Heart right ventricle (tissue), 16 donors: ENCODE results near the gene PACS1. TPM values are rescaled to one million over a fixed set of nuclear protein-coding genes. Genes with fewer than 3 reads are reported as not detected.

Experiments used
- ATAC-seq, 8 donors: fragments of 200-7000 bp; cut with Tn5 transposase; one replicate each; pipeline ENCODE4 v1.9.1; 2020; ENCODE audit warnings: mild to moderate bottlenecking in 8 of 8, moderate library complexity in 8 of 8, moderate number of reproducible peaks in 1 of 8
- DNase-seq, 2 donors: peaks; one replicate each; pipeline ENCODE4 v3.0.0-alpha.2; 2020
- H3K27ac ChIP-seq, 10 donors: fragments of 200-600 bp; sonication (generic) in 2 of 10; one replicate each; pipeline versions ENCODE4 v1.5.0 to v1.8.0; 2020 to 2022; ENCODE audit warnings: mild to moderate bottlenecking in 3 of 10
- H3K27me3 ChIP-seq, 7 donors: fragments of 200-600 bp; one replicate each; pipeline ENCODE4 v1.8.0; 2021 to 2022; ENCODE audit warnings: mild to moderate bottlenecking in 2 of 7
- H3K36me3 ChIP-seq, 9 donors: fragments of 200-600 bp; sonication (generic) in 1 of 9; one replicate each; pipeline versions ENCODE4 v1.5.0 to v1.8.0; 2020 to 2022; ENCODE audit warnings: mild to moderate bottlenecking in 2 of 9
- H3K4me1 ChIP-seq, 9 donors: fragments of 200-600 bp; sonication (generic) in 1 of 9; one replicate each; pipeline versions ENCODE4 v1.5.0 to v1.8.0; 2020 to 2022; ENCODE audit warnings: mild to moderate bottlenecking in 4 of 9
- H3K4me3 ChIP-seq, 10 donors: fragments of 200-600 bp; sonication (generic) in 2 of 10; one replicate each; pipeline versions ENCODE4 v1.5.0 to v1.8.0; 2020 to 2022; ENCODE audit warnings: mild to moderate bottlenecking in 7 of 10, moderate library complexity in 2 of 10
- H3K9me3 ChIP-seq, 11 donors: fragments of 200-600 bp in 10 of 11; sonication (generic) in 2 of 11; one replicate each; pipeline versions ENCODE4 v1.5.0 to v1.8.0; 2013 to 2022; ENCODE audit warnings: mild to moderate bottlenecking in 2 of 11, control low read depth in 1 of 11, moderate library complexity in 1 of 11
- CTCF ChIP-seq, 9 donors: fragments of 200-600 bp; sonication (generic) in 2 of 9; IDR thresholded peaks; one replicate each; pipeline versions ENCODE4 v1.5.0 to v1.8.0; 2021 to 2022; ENCODE audit warnings: antibody characterized with exemption in 9 of 9, mild to moderate bottlenecking in 5 of 9, moderate library complexity in 1 of 9
- WGBS, 2 donors: extraction: QIAGEN DNeasy Blood & Tissue Kit; methylation state at CpG; one replicate each; pipeline ENCODE4 v1.1.7; 2013; ENCODE audit warnings: inconsistent platforms in 1 of 2; 5-methylcytosine and 5-hydroxymethylcytosine counted together
- intact Hi-C, 10 donors: fragments of 100-400 bp; cut with DNase I; formaldehyde crosslinking; loops; one replicate each; pipeline versions ENCODE4 v1.11.1 to v1.14.2; 2022
- polyA plus RNA-seq, 2 donors: library from polyadenylated mRNA; stranded (reverse); fragments of 200-250 nt; gene quantifications; one replicate each; pipeline ENCODE4 v1.2.3, GENCODE V29; 2013
- total RNA-seq, 10 donors: library from RNA; stranded (reverse); fragmentation: NEBNext Ultra II Directional in 3 of 10; extraction: Animal tissue kit (Norgen Biotek cat#: 25700) in 3 of 10; gene quantifications; one replicate each; pipeline versions ENCODE4 v1.2.1 to v1.2.4, GENCODE V29; 2021 to 2023
- donor health status: Arrhythmogenic right ventricular cardiomyopathy.
- donor health status: ischemic (EF 13 %, LVEDD 7.1; RV severe dilation, severe dysfunction).
- donor health status: healthy with polysubstance abuse.
- donor health status: DM: no; HTN: yes; CAD: no.
- donor health status: DM: no; HTN: no; CAD: no.
- donor health status: ischemic (EF 25% LVEDD 6.9; RV normal size, moderate dysfunction).
- donor health status: ischemic (EF 25% LVEDD 5.7; RV mildly dilated, moderate dysfunction).
- donor health status: healthy.
- donor health status: DM: yes; HTN: yes; CAD: no.
- donor health status: Ischemic cardiomyopathy.
- donor health status: ischemic (EF 35%, LVEDD 5.7; RV mildly dilated, moderate dysfunction).
- donor health status: nonischemic (EF 11% LVEDD 7.7; RV severe dilation, severe dysfunction).
- donor health status: DM: yes; HTN: yes; CAD: no.
- donor health status: PGD.
- donor health status: ischemic (EF 29% LVEDD 5.4; RV normal size, mild dysfunction).
- donor health status: nonischemic (EF 23%, LVEDD 6.1; RV moderate dilation, normal function).

PACS1 gene
- total and polyA plus RNA-seq, 12 donors, result 24.1 to 121 (median 69.7) TPM

DNA sequence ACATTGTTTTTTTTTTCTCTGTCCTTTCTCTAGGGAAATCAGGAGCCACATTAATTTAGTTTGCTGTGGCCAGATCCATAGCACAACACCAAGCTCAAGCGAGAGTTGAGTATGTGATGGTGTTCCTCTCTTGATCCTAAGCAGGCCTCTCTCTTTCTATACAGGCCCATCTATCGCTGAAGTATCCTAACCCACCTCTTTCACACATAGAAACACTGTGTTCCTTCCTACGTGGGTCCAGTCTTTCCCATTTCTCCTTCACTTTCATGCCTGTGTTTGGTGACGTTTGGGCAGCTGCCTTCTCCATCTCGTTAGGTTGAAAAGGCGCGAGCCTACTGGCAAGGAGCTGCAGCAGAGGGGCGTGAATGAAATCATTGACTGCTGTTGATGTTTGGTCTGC is 2.4 kb downstream of the PACS1 start:
- DNase-seq, result no peak
- Histone ChIP-seq H3K4me3 (no peak overlapping the region), H3K36me3 (peaks cover 0 to 64% (median 11%) of the 10 kb centered on the region in 9 donors), H3K9me3 (no peaks in the 10 kb centered on the region), H3K4me1 (peaks cover 12 to 51% (median 37%) of the 10 kb centered on the region in 9 donors), H3K27me3 (no peaks in the 10 kb centered on the region), H3K27ac (no peak overlapping the region)
- intact Hi-C loops, result loop anchor here in 4 of 10 donors (5.0 to 10.0 kb wide), 3 partner anchors 45 to 62 kb away; no protein-coding TSS in a partner anchor
- WGBS, 2 donors, result 76% methylated on average over 8 of the region's 8 CpGs
- TF ChIP-seq CTCF (IDR thresholded peaks at IDR 0.05), result no peak
- no peak for ATAC-seq

DNA sequence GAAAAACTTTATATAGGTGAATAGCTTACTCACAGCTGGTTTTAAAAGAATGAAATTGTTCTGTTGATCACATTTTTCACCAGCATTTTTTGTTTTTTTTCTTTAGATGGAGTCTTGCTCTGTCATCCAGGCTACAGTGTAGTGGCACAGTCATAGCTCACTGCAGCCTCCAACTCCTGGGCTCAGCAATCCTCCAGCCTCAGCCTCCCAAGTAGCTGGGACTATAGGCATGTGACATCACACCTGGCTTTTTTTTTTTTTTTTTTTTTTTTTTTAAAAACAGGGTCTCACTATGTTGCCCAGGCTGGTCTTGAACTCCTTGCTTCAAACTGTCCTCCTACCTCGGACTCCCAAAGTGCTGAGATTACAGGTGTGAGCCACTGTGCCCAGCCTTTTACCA is 3.6 kb downstream of the PACS1 start:
- intact Hi-C loops, result loop anchor here in 4 of 10 donors (5.0 to 10.0 kb wide), 3 partner anchors 44 to 61 kb away; no protein-coding TSS in a partner anchor
- no peaks in the 10 kb centered on the region for H3K27me3 ChIP-seq

DNA sequence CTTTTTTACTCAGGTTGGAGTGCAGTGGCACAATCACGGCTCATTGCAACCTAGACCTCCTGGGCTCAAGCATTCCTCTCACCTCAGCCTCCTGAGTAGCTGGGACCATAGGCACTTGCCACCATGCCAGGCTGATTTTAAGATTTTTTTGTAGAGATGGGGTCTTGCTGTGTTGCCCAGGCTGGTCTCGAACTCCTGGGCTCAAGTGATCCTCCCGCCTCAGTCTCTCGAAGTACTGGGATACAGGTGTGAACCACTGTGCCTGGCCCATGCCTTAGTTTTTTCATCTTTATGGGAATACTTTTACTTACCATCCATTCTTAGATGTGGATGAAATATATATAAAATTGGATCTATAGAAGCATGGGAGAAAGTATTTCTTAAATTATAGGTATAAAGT is 5.2 kb downstream of the PACS1 start:
- TF ChIP-seq CTCF (IDR thresholded peaks at IDR 0.05), result no peak
- no peak for ATAC-seq

More for the DNA sequence above, 3.6 kb downstream of the PACS1 start:
- H3K27ac ChIP-seq, result no peak overlapping the region
- ATAC-seq, result no peak
- no peak overlapping the region for H3K4me3 ChIP-seq
- 100% methylated on average over 1 of the region's 1 CpG for WGBS, 2 donors
- no peak for TF ChIP-seq CTCF (IDR thresholded peaks at IDR 0.05)
- peaks cover 6 to 44% (median 28%) of the 10 kb centered on the region in 9 donors for H3K4me1 ChIP-seq
- no peak for DNase-seq
- H3K36me3 ChIP-seq, result peaks cover 0 to 60% (median under 1%) of the 10 kb centered on the region in 9 donors
- H3K9me3 ChIP-seq, result no peaks in the 10 kb centered on the region

GRCh38 chr11:66076561-66076960 is 6.5 kb downstream of the PACS1 start:
- peak in 4 of 8 donors; percentile 8 to 39 (median 19) for ATAC-seq
- no peak for TF ChIP-seq CTCF (IDR thresholded peaks at IDR 0.05)
- intact Hi-C loops, result loop anchor here in 3 of 10 donors (10.0 kb wide), 2 partner anchors 48 to 58 kb away; no protein-coding TSS in a partner anchor

More for the DNA sequence above, 5.2 kb downstream of the PACS1 start:
- Histone ChIP-seq H3K36me3 (peaks cover 0 to 57% (median 0%) of the 10 kb centered on the region in 9 donors), H3K4me1 (peaks cover 0 to 40% (median 22%) of the 10 kb centered on the region in 9 donors), H3K9me3 (no peaks in the 10 kb centered on the region), H3K27ac (no peak overlapping the region), H3K4me3 (no peak overlapping the region), H3K27me3 (no peaks in the 10 kb centered on the region)
- DNase-seq, result no peak
- 98% methylated on average over 4 of the region's 4 CpGs for WGBS, 2 donors
- intact Hi-C loops, result loop anchor here in 3 of 10 donors (10.0 kb wide), 2 partner anchors 50 to 60 kb away; no protein-coding TSS in a partner anchor

More at GRCh38 chr11:66076561-66076960, 6.5 kb downstream of the PACS1 start:
- Histone ChIP-seq H3K4me1 (peaks cover 4 to 47% (median 28%) of the 10 kb centered on the region in 9 donors), H3K4me3 (no peak overlapping the region), H3K9me3 (no peaks in the 10 kb centered on the region), H3K36me3 (peaks cover 0 to 57% (median 0%) of the 10 kb centered on the region in 9 donors), H3K27me3 (no peaks in the 10 kb centered on the region), H3K27ac (peak overlapping the region in 4 of 10 donors; percentile 14 to 61 (median 52))
- DNase-seq, result no peak
- WGBS, 2 donors, result 77 to 80% methylated on average over 9 of the region's 9 CpGs
